Heart left ventricle (tissue), 16 donors: ENCODE measurements around the gene SMPX. TPM values are rescaled to one million over a fixed set of nuclear protein-coding genes. Genes with fewer than 3 reads are reported as not detected.

Experiments
- ATAC-seq, 4 donors: fragments of 200-7000 bp; cut with Tn5 transposase; one replicate each; pipeline ENCODE4 v1.9.1; 2020 to 2022; ENCODE audit warnings: moderate library complexity in 4 of 4, mild to moderate bottlenecking in 3 of 4, moderate number of reproducible peaks in 1 of 4
- DNase-seq, 5 donors: peaks; one replicate each; pipeline ENCODE4 v3.0.0-alpha.2; 2020
- H3K27ac ChIP-seq, 12 donors: fragments of 200-600 bp; sonication (generic) in 4 of 12; one replicate each; pipeline versions ENCODE4 v1.5.0 to v1.8.0; 2016 to 2022; ENCODE audit warnings: mild to moderate bottlenecking in 2 of 12
- H3K27me3 ChIP-seq, 9 donors: fragments of 200-600 bp; sonication (generic) in 2 of 9; one replicate each; pipeline versions ENCODE4 v1.5.1 to v1.8.0; 2016 to 2022; ENCODE audit warnings: mild to moderate bottlenecking in 3 of 9
- H3K36me3 ChIP-seq, 9 donors: fragments of 200-600 bp; sonication (generic) in 2 of 9; one replicate each; pipeline versions ENCODE4 v1.5.0 to v1.8.0; 2018 to 2022; ENCODE audit warnings: mild to moderate bottlenecking in 2 of 9
- H3K4me1 ChIP-seq, 12 donors: fragments of 200-600 bp; sonication (generic) in 4 of 12; one replicate each; pipeline versions ENCODE4 v1.5.0 to v1.8.0; 2016 to 2022; ENCODE audit warnings: mild to moderate bottlenecking in 3 of 12
- H3K4me3 ChIP-seq, 12 donors: fragments of 200-600 bp; sonication (generic) in 4 of 12; one replicate each; pipeline versions ENCODE4 v1.5.0 to v1.8.0; 2017 to 2022; ENCODE audit warnings: mild to moderate bottlenecking in 9 of 12, moderate library complexity in 4 of 12
- H3K9me3 ChIP-seq, 12 donors: fragments of 200-600 bp; sonication (generic) in 4 of 12; one replicate each; pipeline versions ENCODE4 v1.5.0 to v1.8.0; 2016 to 2022; ENCODE audit warnings: mild to moderate bottlenecking in 1 of 12
- POLR2A ChIP-seq, 2 donors: fragments of 450-650 bp; IDR thresholded peaks; one replicate each; pipeline ENCODE4 v1.6.1; 2017; ENCODE audit warnings: antibody characterized with exemption in 2 of 2, mild to moderate bottlenecking in 2 of 2, moderate library complexity in 2 of 2
- WGBS, 4 donors: extraction: QIAGEN DNeasy Blood & Tissue Kit in 2 of 4; methylation state at CpG; one replicate each; pipeline versions ENCODE4 v1.1.5 to v1.1.7; 2013 to 2018; 5-methylcytosine and 5-hydroxymethylcytosine counted together
- intact Hi-C, 10 donors: fragments of 100-400 bp; cut with DNase I; formaldehyde crosslinking; loops; one replicate each; pipeline versions ENCODE4 v1.11.1 to v1.14.2; 2022
- polyA plus RNA-seq, 2 donors: library from polyadenylated mRNA; stranded (reverse); fragments of 200-250 nt; gene quantifications; one replicate each; pipeline ENCODE4 v1.2.3, GENCODE V29; 2013
- total RNA-seq, 9 donors: library from RNA; depleted of rRNA in 2 of 9; stranded (reverse); fragments of >200 nt in 2 of 9; fragmentation: NEBNext Ultra II Directional in 3 of 9; extraction: Animal tissue kit (Norgen Biotek cat#: 25700) in 3 of 9; gene quantifications; one replicate each; pipeline versions ENCODE4 v1.1.0 to v1.2.4, GENCODE V29; 2016 to 2023
- TF ChIP-seq, protein P1 (sequence below), 12 donors: fragments of 200-600 bp; sonication (generic) in 4 of 12; IDR thresholded peaks; one replicate each; pipeline versions ENCODE4 v1.5.0 to v1.8.0; 2018 to 2022; ENCODE audit warnings: antibody characterized with exemption in 12 of 12, mild to moderate bottlenecking in 5 of 12
- donor health status: ischemic (EF 13 %, LVEDD 7.1; RV severe dilation, severe dysfunction).
- donor health status: healthy with polysubstance abuse.
- donor health status: DM: no; HTN: yes; CAD: no.
- donor health status: DM: no; HTN: no; CAD: no.
- donor health status: ischemic (EF 25% LVEDD 6.9; RV normal size, moderate dysfunction).
- donor health status: ischemic (EF 25% LVEDD 5.7; RV mildly dilated, moderate dysfunction).
- donor health status: healthy.
- donor health status: DM: yes; HTN: yes; CAD: no.
- donor health status: ischemic (EF 35%, LVEDD 5.7; RV mildly dilated, moderate dysfunction).
- donor health status: nonischemic (EF 11% LVEDD 7.7; RV severe dilation, severe dysfunction).
- donor health status: DM: yes; HTN: yes; CAD: no.
- donor health status: PGD.
- donor health status: ischemic (EF 29% LVEDD 5.4; RV normal size, mild dysfunction).
- donor health status: nonischemic (EF 23%, LVEDD 6.1; RV moderate dilation, normal function).

Gene SMPX
- total and polyA plus RNA-seq, 11 donors, result 340 to 972 (median 694) TPM

- DNase-seq (no peak), ATAC-seq (no peak)
- Histone ChIP-seq H3K27me3 (no peaks in the 10 kb centered on the region), H3K4me1 (no peaks in the 10 kb centered on the region), H3K27ac (no peak overlapping the region), H3K9me3 (no peaks in the 10 kb centered on the region), H3K4me3 (no peak overlapping the region), H3K36me3 (no peaks in the 10 kb centered on the region)
- 59 to 72% (median 59%) methylated on average over 4 of the region's 4 CpGs for WGBS, 4 donors
- TF ChIP-seq POLR2A (IDR thresholded peaks at IDR 0.05), result no peak
- TF ChIP-seq, protein P1, sequence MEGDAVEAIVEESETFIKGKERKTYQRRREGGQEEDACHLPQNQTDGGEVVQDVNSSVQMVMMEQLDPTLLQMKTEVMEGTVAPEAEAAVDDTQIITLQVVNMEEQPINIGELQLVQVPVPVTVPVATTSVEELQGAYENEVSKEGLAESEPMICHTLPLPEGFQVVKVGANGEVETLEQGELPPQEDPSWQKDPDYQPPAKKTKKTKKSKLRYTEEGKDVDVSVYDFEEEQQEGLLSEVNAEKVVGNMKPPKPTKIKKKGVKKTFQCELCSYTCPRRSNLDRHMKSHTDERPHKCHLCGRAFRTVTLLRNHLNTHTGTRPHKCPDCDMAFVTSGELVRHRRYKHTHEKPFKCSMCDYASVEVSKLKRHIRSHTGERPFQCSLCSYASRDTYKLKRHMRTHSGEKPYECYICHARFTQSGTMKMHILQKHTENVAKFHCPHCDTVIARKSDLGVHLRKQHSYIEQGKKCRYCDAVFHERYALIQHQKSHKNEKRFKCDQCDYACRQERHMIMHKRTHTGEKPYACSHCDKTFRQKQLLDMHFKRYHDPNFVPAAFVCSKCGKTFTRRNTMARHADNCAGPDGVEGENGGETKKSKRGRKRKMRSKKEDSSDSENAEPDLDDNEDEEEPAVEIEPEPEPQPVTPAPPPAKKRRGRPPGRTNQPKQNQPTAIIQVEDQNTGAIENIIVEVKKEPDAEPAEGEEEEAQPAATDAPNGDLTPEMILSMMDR (IDR thresholded peaks at IDR 0.05), result no peak
- intact Hi-C loops, result no loop called here
Measured at GRCh38 chrX:21698272-21698671, 59.6 kb downstream of the SMPX start.

GRCh38 chrX:21691512-21692018, 66.4 kb downstream of the SMPX start:
- DNase-seq (no peak), ATAC-seq (no peak)
- no peaks in the 10 kb centered on the region for H3K27me3 ChIP-seq
- intact Hi-C loops, result no loop called here
- no peaks in the 10 kb centered on the region for H3K36me3 ChIP-seq
- no peaks in the 10 kb centered on the region for H3K9me3 ChIP-seq
- WGBS, 4 donors, result 80 to 88% (median 83%) methylated on average over 3 of the region's 3 CpGs
- TF ChIP-seq, protein P1 (IDR thresholded peaks at IDR 0.05), result no peak
- TF ChIP-seq POLR2A (IDR thresholded peaks at IDR 0.05), result no peak
- H3K4me3 ChIP-seq, result no peak overlapping the region
- H3K4me1 ChIP-seq, result no peaks in the 10 kb centered on the region
- no peak overlapping the region for H3K27ac ChIP-seq

- no peak for TF ChIP-seq POLR2A (IDR thresholded peaks at IDR 0.05)
- TF ChIP-seq, protein P1 (IDR thresholded peaks at IDR 0.05), result no peak
- peaks cover 0 to 5% (median 0%) of the 10 kb centered on the region in 9 donors for H3K27me3 ChIP-seq
- H3K9me3 ChIP-seq, result no peaks in the 10 kb centered on the region
- H3K27ac ChIP-seq, result no peak overlapping the region
- 59 to 85% (median 62%) methylated on average over 1 of the region's 1 CpG for WGBS, 4 donors
- no peak for ATAC-seq
- no peaks in the 10 kb centered on the region for H3K36me3 ChIP-seq
- no peak overlapping the region for H3K4me3 ChIP-seq
- intact Hi-C loops, result no loop called here
- H3K4me1 ChIP-seq, result no peaks in the 10 kb centered on the region
- no peak for DNase-seq
Measured at GRCh38 chrX:21683941-21684340, 74.0 kb downstream of the SMPX start.

DNA sequence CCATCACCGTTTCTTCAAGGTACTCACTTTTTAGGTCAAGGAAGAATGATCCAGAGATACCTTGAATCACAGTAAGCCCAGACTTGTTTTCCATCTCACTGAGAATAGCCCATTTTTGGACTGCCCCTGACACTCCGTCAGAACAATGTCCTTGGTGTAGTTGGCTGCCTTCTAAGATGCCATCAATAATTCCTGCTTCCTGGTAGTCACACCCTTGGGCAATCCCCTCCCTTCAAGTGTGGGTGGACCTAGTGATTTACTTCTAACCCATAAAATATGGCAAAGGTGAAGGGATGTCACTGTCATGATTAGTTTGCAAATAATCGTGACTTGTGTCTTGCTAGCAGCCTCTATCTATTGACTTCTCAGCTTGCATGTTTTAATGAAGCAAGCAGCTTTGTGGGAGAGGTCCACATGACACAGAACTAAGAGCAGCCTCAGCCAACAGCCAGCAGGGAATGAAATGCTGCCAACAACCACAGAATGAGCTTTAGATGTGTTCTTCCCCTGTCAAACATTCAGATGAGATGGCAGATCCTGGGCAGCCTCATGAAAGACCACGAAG, 79.8 kb downstream of the SMPX start:
- Histone ChIP-seq H3K4me3 (no peak overlapping the region), H3K27ac (no peak overlapping the region), H3K4me1 (no peaks in the 10 kb centered on the region), H3K9me3 (no peaks in the 10 kb centered on the region), H3K27me3 (peaks cover 0 to 5% (median 0%) of the 10 kb centered on the region in 9 donors), H3K36me3 (no peaks in the 10 kb centered on the region)
- WGBS, 4 donors, result 53 to 80% (median 70%) methylated on average over 4 of the region's 4 CpGs
- DNase-seq (no peak), ATAC-seq (no peak)
- TF ChIP-seq, protein P1 (IDR thresholded peaks at IDR 0.05), result no peak
- intact Hi-C loops, result no loop called here
